Naive thymus-derived CD4-positive, alpha-beta T cell (primary cell): ENCODE data around the gene PPP4R2. TPM values are rescaled to one million over a fixed set of nuclear protein-coding genes. Genes with fewer than 3 reads are reported as not detected.
"Not testable (repeated sequence)": the region's sequence is repeated elsewhere in the genome, so short reads cannot be mapped to it uniquely, and the experiment has no call there.

ENCODE experiments used
- ATAC-seq: fragments of 150-1000 bp; cut with Tn5 transposase; 2 replicates; pipeline ENCODE4 v1.10.0; 2021; ENCODE audit warnings: mild to moderate bottlenecking, moderate library complexity
- CTCF ChIA-PET: fragments of 350-600 bp; sonication (Branson Sonifier 250); formaldehyde crosslinking; loops from one replicate; lab custom pipeline; 2021; ENCODE audit warnings: antibody characterized with exemption; lab: Charles Lee
- POLR2A ChIA-PET: fragments of 350-600 bp; sonication (Branson Sonifier 250); formaldehyde crosslinking; loops from one replicate; lab custom pipeline; 2021; ENCODE audit warnings: antibody characterized with exemption, inconsistent platforms; lab: Charles Lee
- DNase-seq, 9 donors: peaks; one replicate each; pipeline versions ENCODE4 v3.0.0 to v3.0.0-alpha.2; 2020 to 2022; ENCODE audit warnings: mixed read lengths in 1 of 9
- H3K27ac ChIP-seq: one replicate; pipeline ENCODE4 v1.7.0; 2013; ENCODE audit warnings: mild to moderate bottlenecking, low read depth, low read length, moderate library complexity
- H3K27me3 ChIP-seq, 2 donors: one replicate each; pipeline ENCODE4 v1.7.0; 2013; ENCODE audit warnings: low read length in 2 of 2, mild to moderate bottlenecking in 2 of 2, moderate library complexity in 2 of 2; ENCODE audit not compliant: control insufficient read depth in 2 of 2, insufficient read depth in 2 of 2
- H3K36me3 ChIP-seq, 3 experiments: 1 replicate in 2 of 3; 2 replicates in 1 of 3; pipeline ENCODE4 v1.7.0; 2013; ENCODE audit warnings: low read length in 3 of 3, mild to moderate bottlenecking in 3 of 3, moderate library complexity in 1 of 3; ENCODE audit not compliant: insufficient read depth in 3 of 3, control insufficient read depth in 2 of 3
- H3K4me1 ChIP-seq, 2 donors: one replicate each; pipeline ENCODE4 v1.7.0; 2013; ENCODE audit warnings: low read length in 2 of 2, mild to moderate bottlenecking in 2 of 2, moderate library complexity in 1 of 2; ENCODE audit not compliant: control insufficient read depth in 2 of 2, insufficient read depth in 2 of 2
- H3K4me3 ChIP-seq: 2 replicates; pipeline ENCODE4 v1.7.0; 2013; ENCODE audit warnings: mild to moderate bottlenecking, low read length
- H3K9me3 ChIP-seq, 3 experiments: 1 replicate in 2 of 3; 2 replicates in 1 of 3; pipeline ENCODE4 v1.7.0; 2013; ENCODE audit warnings: low read length in 3 of 3; ENCODE audit not compliant: control insufficient read depth in 2 of 3
- H3K27ac Mint-ChIP-seq, 9 donors: one replicate each; pipeline ENCODE4 v1.8.0; 2020 to 2022; ENCODE audit warnings: mixed read lengths in 9 of 9, mild to moderate bottlenecking in 8 of 9, moderate library complexity in 5 of 9, inconsistent platforms in 2 of 9
- H3K27me3 Mint-ChIP-seq, 5 donors: one replicate each; pipeline ENCODE4 v1.8.0; 2021 to 2022; ENCODE audit warnings: mixed read lengths in 5 of 5, mild to moderate bottlenecking in 1 of 5
- H3K36me3 Mint-ChIP-seq, 5 donors: one replicate each; pipeline ENCODE4 v1.8.0; 2020 to 2022; ENCODE audit warnings: mixed read lengths in 5 of 5, mild to moderate bottlenecking in 3 of 5, inconsistent platforms in 1 of 5
- H3K4me1 Mint-ChIP-seq, 7 donors: one replicate each; pipeline ENCODE4 v1.8.0; 2020 to 2022; ENCODE audit warnings: mixed read lengths in 7 of 7, mild to moderate bottlenecking in 3 of 7, inconsistent platforms in 1 of 7
- H3K4me3 Mint-ChIP-seq, 10 donors: one replicate each; pipeline ENCODE4 v1.8.0; 2020 to 2022; ENCODE audit warnings: mild to moderate bottlenecking in 10 of 10, mixed read lengths in 10 of 10, moderate library complexity in 6 of 10, inconsistent platforms in 2 of 10
- H3K9me3 Mint-ChIP-seq, 11 donors: one replicate each; pipeline ENCODE4 v1.8.0; 2020 to 2022; ENCODE audit warnings: mixed read lengths in 11 of 11, mild to moderate bottlenecking in 4 of 11, inconsistent platforms in 1 of 11, moderate library complexity in 1 of 11
- intact Hi-C, 2 donors: fragments of 100-400 bp; cut with micrococcal nuclease; formaldehyde crosslinking; loops; one replicate each; pipeline ENCODE4 v1.15.1; 2023
- polyA plus RNA-seq, 2 donors: library from polyadenylated mRNA; unstranded; fragments of 300-500 nt; fragmentation: Illumina TruSeq; gene quantifications; one replicate each; pipeline ENCODE4 v1.2.3, GENCODE V29; 2021
- total RNA-seq, 6 experiments: library from RNA in 5 of 6; stranded (reverse) in 5 of 6; gene quantifications; 1 replicate in 5 of 6; 2 replicates in 1 of 6; pipeline ENCODE4 v1.2.3 and lab custom pipeline; 2021 to 2026

Gene PPP4R2
- total and polyA plus RNA-seq, 7 experiments from 2014 or later = 35.0 to 87.0 (median 61.0) TPM

DNA sequence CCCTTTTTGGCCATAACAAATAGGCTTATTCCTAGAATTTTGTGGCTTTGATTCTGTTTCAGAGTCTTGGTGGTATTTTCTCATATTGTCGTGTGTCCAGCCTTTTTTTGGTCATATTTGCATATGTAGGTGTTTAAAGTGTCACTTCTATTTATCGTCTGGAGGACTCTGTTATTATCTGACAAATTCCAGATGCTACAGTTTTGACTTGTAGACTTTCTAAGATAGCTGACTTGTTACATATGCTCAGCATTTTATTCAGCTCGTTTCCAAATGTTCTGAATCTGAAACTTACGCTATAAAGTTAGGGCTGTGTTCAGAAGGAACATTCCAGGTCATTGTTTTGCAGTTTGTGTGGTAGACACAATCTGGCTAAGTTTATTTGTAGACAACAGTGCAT is 1.9 kb downstream of the PPP4R2 start:
- ATAC-seq = no peak
- H3K4me3 ChIP-seq = peak overlapping the region; percentile 14
- peak overlapping the region; percentile 69 to 94 (median 84) for H3K4me3 Mint-ChIP-seq

DNA sequence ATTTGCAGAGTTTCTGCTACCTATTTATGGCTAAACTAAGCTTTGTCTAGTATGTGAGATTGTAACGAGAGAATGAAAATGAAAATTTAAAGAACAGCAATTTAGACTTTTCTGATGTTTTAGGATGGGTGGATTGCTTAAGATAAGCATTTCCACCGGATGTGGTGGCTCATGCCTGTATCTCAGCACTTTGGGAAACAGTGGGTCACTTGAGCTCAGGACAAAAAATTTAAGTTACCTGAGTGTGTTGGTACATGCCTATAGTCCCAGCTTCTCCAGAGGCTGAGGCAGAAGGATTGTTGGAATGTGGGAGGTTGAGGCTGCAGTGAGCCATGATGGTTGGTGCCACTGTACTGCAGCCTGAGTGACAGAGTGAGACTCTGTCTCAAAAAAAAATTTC is 3.3 kb downstream of the PPP4R2 start:
- DNase-seq (peak in 7 of 9 donors; percentile 7 to 38 (median 25)), ATAC-seq (no peak)
- Mint-ChIP-seq H3K9me3 (peaks cover 0 to 2% (median 0%) of the 10 kb centered on the region in 11 donors), H3K4me3 (peak overlapping the region; percentile 79 to 94 (median 85)), H3K27me3 (no peaks in the 10 kb centered on the region), H3K36me3 (peaks cover 9 to 44% (median 29%) of the 10 kb centered on the region in 5 donors), H3K27ac (peak overlapping the region; percentile 55 to 89 (median 76)), H3K4me1 (peaks cover 53 to 76% (median 72%) of the 10 kb centered on the region in 7 donors)
- Histone ChIP-seq H3K27me3 (no peaks in the 10 kb centered on the region), H3K4me1 (peaks cover 26 to 43% of the 10 kb centered on the region in 2 donors), H3K27ac (no peak overlapping the region), H3K36me3 (peaks cover 0 to 9% (median 5%) of the 10 kb centered on the region in 3 experiments), H3K9me3 (no peaks in the 10 kb centered on the region), H3K4me3 (peak overlapping the region; percentile 9)
- ChIA-PET CTCF (interaction anchor here (1.0 to 1.9 kb wide), 2 partner anchors 8 to 56 kb away, joined by 3 to 6 read pairs; no protein-coding TSS in a partner anchor), POLR2A (interaction anchor here (0.6 to 1.4 kb wide), 2 partner anchors 20 to 77 kb away, joined by 3 to 5 read pairs; no protein-coding TSS in a partner anchor)
- intact Hi-C loops = loop anchor here (2.0 to 5.0 kb wide), 4 partner anchors 13 to 1418 kb away; partner anchors contain the start of gene FOXP1 (in 1 of the 2)

More for the DNA sequence above, 1.9 kb downstream of the PPP4R2 start:
- peak overlapping the region; percentile 43 for H3K27ac ChIP-seq
- H3K4me1 Mint-ChIP-seq = peaks cover 40 to 64% (median 58%) of the 10 kb centered on the region in 7 donors
- peaks cover 26 to 43% of the 10 kb centered on the region in 2 donors for H3K4me1 ChIP-seq
- peaks cover 0 to 9% (median 0%) of the 10 kb centered on the region in 3 experiments for H3K36me3 ChIP-seq
- H3K27ac Mint-ChIP-seq = peak overlapping the region in 8 of 9 donors; percentile 12 to 77 (median 62)
- H3K27me3 ChIP-seq = no peaks in the 10 kb centered on the region
- peaks cover 9 to 32% (median 24%) of the 10 kb centered on the region in 5 donors for H3K36me3 Mint-ChIP-seq
- no peak for DNase-seq
- H3K9me3 Mint-ChIP-seq = no peaks in the 10 kb centered on the region
- ChIA-PET CTCF (interaction anchor here (0.6 to 1.9 kb wide), 3 partner anchors 13 to 217 kb away, joined by 3 to 6 read pairs (median 4); no protein-coding TSS in a partner anchor), POLR2A (interaction anchor here (0.7 to 1.2 kb wide), 2 partner anchors 10 to 12 kb away, joined by 3 to 4 read pairs; no protein-coding TSS in a partner anchor)
- intact Hi-C loops = loop anchor here (1.0 to 5.0 kb wide), 5 partner anchors 14 to 1416 kb away; partner anchors contain the start of genes FOXP1 (in 1 of the 2) and SHQ1 (in 1 of the 2)
- no peaks in the 10 kb centered on the region for H3K9me3 ChIP-seq
- H3K27me3 Mint-ChIP-seq = no peaks in the 10 kb centered on the region

DNA sequence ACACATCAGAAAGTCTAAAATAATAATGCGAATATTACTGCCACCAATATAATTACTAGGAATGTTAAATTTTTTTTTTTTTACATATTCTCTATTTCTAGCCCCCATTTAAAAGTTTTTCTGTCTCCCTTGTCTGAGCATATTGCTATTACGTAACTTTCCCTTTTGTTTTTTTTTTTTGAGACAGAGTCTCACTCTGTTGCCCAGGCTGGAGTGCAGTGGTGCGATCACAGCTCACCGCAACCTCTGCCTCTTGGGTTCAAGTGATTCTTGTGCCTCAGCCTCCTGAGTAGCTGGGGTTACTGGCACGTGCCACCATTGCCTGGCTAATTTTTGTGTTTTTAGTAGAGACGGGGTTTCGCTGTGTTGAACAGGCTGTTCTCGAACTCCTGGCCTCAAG is 6.4 kb downstream of the PPP4R2 start:
- Mint-ChIP-seq H3K4me3 (peak overlapping the region in 8 of 10 donors; percentile 16 to 52 (median 38)), H3K36me3 (peaks cover 14 to 66% (median 37%) of the 10 kb centered on the region in 5 donors), H3K27ac (peak overlapping the region in 4 of 9 donors; percentile 41 to 78 (median 54)), H3K4me1 (peaks cover 58 to 98% (median 88%) of the 10 kb centered on the region in 7 donors)
- intact Hi-C loops, CTCF ChIA-PET, ATAC-seq, H3K9me3 Mint-ChIP-seq, H3K27me3 Mint-ChIP-seq, DNase-seq, H3K27me3 ChIP-seq, H3K27ac ChIP-seq, H3K4me3 ChIP-seq, H3K9me3 ChIP-seq: not testable (repeated sequence)
- POLR2A ChIA-PET = interaction anchor here (1.1 kb wide), 1 partner anchor 23 kb away, joined by 3 read pairs; no protein-coding TSS in a partner anchor
- Histone ChIP-seq H3K4me1 (peaks cover 31 to 36% of the 10 kb centered on the region in 2 donors), H3K36me3 (peaks cover 6 to 19% (median 8%) of the 10 kb centered on the region in 3 experiments)

DNA sequence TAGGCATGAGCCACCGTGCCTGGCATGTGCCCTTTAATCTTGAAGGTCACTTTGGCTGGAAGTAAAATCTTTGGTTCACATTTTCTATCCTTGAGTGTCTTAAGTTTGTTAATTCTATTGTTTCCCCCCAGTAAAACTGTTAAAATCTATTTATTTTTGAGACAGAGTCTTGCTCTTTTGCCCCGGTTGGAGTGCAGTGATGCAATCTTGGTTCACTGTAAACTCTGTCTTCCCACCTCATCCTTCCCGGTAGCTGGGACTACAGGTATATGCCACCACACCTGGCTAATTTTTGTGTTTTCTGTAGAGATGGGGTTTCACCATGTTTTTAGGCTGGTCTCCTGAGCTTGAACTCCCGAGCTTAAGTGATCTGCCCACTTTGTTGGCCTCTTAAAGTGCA is 7.7 kb downstream of the PPP4R2 start:
- ATAC-seq = no peak
- Mint-ChIP-seq H3K4me1 (peaks cover 70 to 98% (median 89%) of the 10 kb centered on the region in 7 donors), H3K4me3 (peak overlapping the region in 7 of 10 donors; percentile 26 to 53 (median 47)), H3K36me3 (peaks cover 19 to 70% (median 38%) of the 10 kb centered on the region in 5 donors), H3K9me3 (peaks cover 0 to 2% (median 0%) of the 10 kb centered on the region in 11 donors), H3K27ac (peak overlapping the region in 6 of 9 donors; percentile 13 to 58 (median 28)), H3K27me3 (no peaks in the 10 kb centered on the region)
- CTCF ChIA-PET = no interaction called here
- no peak overlapping the region for H3K4me3 ChIP-seq
- DNase-seq = no peak
- H3K36me3 ChIP-seq = peaks cover 8 to 19% (median 14%) of the 10 kb centered on the region in 3 experiments
- intact Hi-C loops = no loop called here
- H3K27me3 ChIP-seq = no peaks in the 10 kb centered on the region
- H3K27ac ChIP-seq = no peak overlapping the region
- no peaks in the 10 kb centered on the region for H3K9me3 ChIP-seq
- POLR2A ChIA-PET = no interaction called here
- peaks cover 20 to 29% of the 10 kb centered on the region in 2 donors for H3K4me1 ChIP-seq

DNA sequence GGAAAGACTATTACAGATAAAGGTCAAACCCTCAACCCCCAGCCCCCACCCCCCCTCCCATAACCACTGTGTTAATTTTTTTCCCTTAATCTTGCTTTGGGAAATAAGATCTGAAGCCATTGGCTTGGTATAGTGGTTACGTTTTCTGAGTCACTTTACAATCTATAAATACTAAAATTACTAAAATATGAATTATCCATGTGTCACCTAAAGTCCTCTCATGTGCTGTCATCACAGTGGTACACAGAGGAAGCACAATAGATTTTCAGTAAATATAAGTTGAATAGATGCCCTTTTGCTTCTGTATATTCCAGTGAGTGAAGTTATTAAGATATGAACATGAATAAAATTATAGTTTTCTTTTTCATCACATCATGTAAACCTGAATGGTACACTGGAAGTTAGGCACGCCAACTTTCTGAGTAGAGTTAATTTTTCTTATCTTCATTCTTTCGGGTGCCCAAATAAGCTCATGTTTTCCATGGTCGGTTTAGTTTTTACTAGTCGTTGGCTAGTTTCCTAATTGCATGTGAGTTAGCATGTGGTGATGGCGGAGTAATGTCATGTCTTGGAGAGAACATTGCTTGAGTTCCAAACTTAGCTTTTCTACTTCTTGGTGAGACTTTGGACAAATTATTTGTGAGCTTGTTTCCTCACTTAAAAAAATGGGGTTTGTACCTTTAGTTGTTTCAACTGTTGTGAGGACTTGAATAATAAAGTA is 11.5 kb downstream of the PPP4R2 start:
- H3K36me3 Mint-ChIP-seq = peaks cover 11 to 80% (median 41%) of the 10 kb centered on the region in 5 donors
- peaks cover 0 to 2% (median 0%) of the 10 kb centered on the region in 11 donors for H3K9me3 Mint-ChIP-seq
- DNase-seq = no peak
- intact Hi-C loops = loop anchor here in 1 of 2 donors (1.0 kb wide), 1 partner anchor 10 kb away; no protein-coding TSS in a partner anchor
- no peaks in the 10 kb centered on the region for H3K27me3 ChIP-seq
- ChIA-PET CTCF (interaction anchor here (1.1 kb wide), 1 partner anchor 8 kb away, joined by 3 read pairs; no protein-coding TSS in a partner anchor), POLR2A (interaction anchor here (1.1 kb wide), 1 partner anchor 10 kb away, joined by 4 read pairs; no protein-coding TSS in a partner anchor)
- H3K27me3 Mint-ChIP-seq = no peaks in the 10 kb centered on the region
- peak overlapping the region in 4 of 9 donors; percentile 10 to 57 (median 26) for H3K27ac Mint-ChIP-seq
- peak overlapping the region in 7 of 10 donors; percentile 2 to 71 (median 43) for H3K4me3 Mint-ChIP-seq
- H3K4me1 Mint-ChIP-seq = peaks cover 64 to 98% (median 91%) of the 10 kb centered on the region in 7 donors
- no peak for ATAC-seq
- no peak overlapping the region for H3K4me3 ChIP-seq
- no peak overlapping the region for H3K27ac ChIP-seq
- H3K9me3 ChIP-seq = no peaks in the 10 kb centered on the region
- peaks cover 11 to 18% of the 10 kb centered on the region in 2 donors for H3K4me1 ChIP-seq
- peaks cover 8 to 16% (median 15%) of the 10 kb centered on the region in 3 experiments for H3K36me3 ChIP-seq

DNA sequence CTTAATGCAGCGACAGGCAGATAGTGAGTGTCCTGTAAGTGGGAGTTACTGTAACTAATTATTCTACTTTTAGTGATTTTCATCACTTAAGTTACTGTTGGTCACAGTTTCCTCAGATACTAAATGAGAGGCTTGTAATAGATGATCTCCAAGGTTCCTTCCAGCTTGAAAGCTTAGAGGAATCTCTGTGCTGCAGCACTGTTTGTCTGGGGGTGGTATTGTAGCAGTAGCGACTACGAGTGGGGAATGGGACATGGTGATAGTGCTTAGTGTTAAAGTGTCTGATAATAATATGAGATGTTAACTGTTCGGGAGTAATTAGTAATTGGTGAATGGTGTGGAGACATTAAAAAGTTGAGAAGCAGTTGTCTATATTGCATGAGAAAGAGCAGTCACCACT is 12.4 kb downstream of the PPP4R2 start:
- peak overlapping the region in 9 of 10 donors; percentile 0 to 71 (median 44) for H3K4me3 Mint-ChIP-seq
- intact Hi-C loops = no loop called here
- H3K4me1 Mint-ChIP-seq = peaks cover 57 to 98% (median 86%) of the 10 kb centered on the region in 7 donors
- Histone ChIP-seq H3K4me3 (no peak overlapping the region), H3K27me3 (no peaks in the 10 kb centered on the region), H3K27ac (no peak overlapping the region), H3K36me3 (peaks cover 8 to 16% (median 15%) of the 10 kb centered on the region in 3 experiments), H3K9me3 (no peaks in the 10 kb centered on the region), H3K4me1 (peaks cover 13 to 19% of the 10 kb centered on the region in 2 donors)
- no peaks in the 10 kb centered on the region for H3K27me3 Mint-ChIP-seq
- peaks cover 0 to 2% (median 0%) of the 10 kb centered on the region in 11 donors for H3K9me3 Mint-ChIP-seq
- H3K27ac Mint-ChIP-seq = peak overlapping the region in 8 of 9 donors; percentile 0 to 80 (median 18)
- DNase-seq (no peak), ATAC-seq (no peak)
- POLR2A ChIA-PET = no interaction called here
- CTCF ChIA-PET = interaction anchor here (1.1 kb wide), 1 partner anchor 9 kb away, joined by 3 read pairs; no protein-coding TSS in a partner anchor
- peaks cover 11 to 75% (median 37%) of the 10 kb centered on the region in 5 donors for H3K36me3 Mint-ChIP-seq
